GM23338 (cell line): ENCODE results near the gene TUBG1. TPM values are rescaled to one million over a fixed set of nuclear protein-coding genes. Genes with fewer than 3 reads are reported as not detected.

Experiments
- ATAC-seq: fragments of 200-7000 bp; cut with Tn5 transposase; 3 replicates; pipeline ENCODE4 v1.9.1; 2020
- DNase-seq: peaks from one replicate; pipeline ENCODE4 v3.0.0-alpha.2; 2015; ENCODE audit warnings: low spot score
- H2AFZ ChIP-seq: fragments of 200-600 bp; sonication (generic); 2 replicates; pipeline ENCODE4 v1.8.0; 2016; ENCODE audit warnings: antibody characterized with exemption, mild to moderate bottlenecking, moderate library complexity
- H3F3A ChIP-seq: fragments of 200-600 bp; sonication (generic); replicated peaks from 2 replicates; pipeline ENCODE4 v1.8.0; 2017; ENCODE audit warnings: antibody characterized with exemption, mixed run types, low read depth
- H3K27ac ChIP-seq: fragments of 200-600 bp; sonication (generic); 2 replicates; pipeline ENCODE4 v1.6.1; 2016; ENCODE audit warnings: low read depth
- H3K27me3 ChIP-seq: fragments of 200-600 bp; sonication (generic); 2 replicates; pipeline ENCODE4 v1.8.0; 2016; ENCODE audit warnings: mild to moderate bottlenecking, mixed run types, moderate library complexity; ENCODE audit not compliant: insufficient read depth
- H3K36me3 ChIP-seq: fragments of 200-600 bp; sonication (generic); 2 replicates; pipeline ENCODE4 v1.8.0; 2016; ENCODE audit warnings: mild to moderate bottlenecking; ENCODE audit not compliant: insufficient read depth
- H3K4me1 ChIP-seq: fragments of 200-600 bp; sonication (generic); 2 replicates; pipeline ENCODE4 v1.8.0; 2016; ENCODE audit warnings: mild to moderate bottlenecking, moderate library complexity; ENCODE audit not compliant: insufficient read depth
- H3K4me2 ChIP-seq: fragments of 200-600 bp; sonication (generic); 2 replicates; pipeline ENCODE4 v1.7.1; 2017; ENCODE audit warnings: mixed run types
- H3K4me3 ChIP-seq: fragments of 200-600 bp; sonication (generic); 2 replicates; pipeline ENCODE4 v1.6.1; 2016; ENCODE audit warnings: mixed run types
- H3K79me2 ChIP-seq: fragments of 200-600 bp; sonication (generic); replicated peaks from 2 replicates; pipeline ENCODE4 v1.8.0; 2017; ENCODE audit warnings: mild to moderate bottlenecking; ENCODE audit not compliant: insufficient read depth
- H3K9me2 ChIP-seq: fragments of 200-600 bp; sonication (generic); 2 replicates; pipeline ENCODE4 v1.8.0; 2017; ENCODE audit not compliant: insufficient read depth
- H4K20me1 ChIP-seq: fragments of 200-600 bp; sonication (generic); replicated peaks from 2 replicates; pipeline ENCODE4 v1.8.0; 2017; ENCODE audit warnings: mild to moderate bottlenecking; ENCODE audit not compliant: insufficient read depth
- H3K27ac Mint-ChIP-seq: 2 replicates; pipeline ENCODE4 v1.8.0; 2020; ENCODE audit warnings: inconsistent platforms, mild to moderate bottlenecking, moderate library complexity, mixed read lengths
- H3K27me3 Mint-ChIP-seq: 3 replicates; pipeline ENCODE4 v1.8.0; 2022; ENCODE audit warnings: low read depth, mild to moderate bottlenecking, moderate library complexity, mixed read lengths, inconsistent platforms; ENCODE audit not compliant: insufficient read depth, poor library complexity
- H3K36me3 Mint-ChIP-seq: 3 replicates; pipeline ENCODE4 v1.8.0; 2021; ENCODE audit warnings: low read depth, mild to moderate bottlenecking, inconsistent platforms, moderate library complexity, mixed read lengths
- H3K4me1 Mint-ChIP-seq: 3 replicates; pipeline ENCODE4 v1.8.0; 2020; ENCODE audit warnings: mild to moderate bottlenecking, inconsistent platforms, mixed read lengths
- H3K4me3 Mint-ChIP-seq: 3 replicates; pipeline ENCODE4 v1.8.0; 2021; ENCODE audit warnings: moderate library complexity, mild to moderate bottlenecking, inconsistent platforms, mixed read lengths
- H3K9me3 Mint-ChIP-seq: 3 replicates; pipeline ENCODE4 v1.8.0; 2020; ENCODE audit warnings: moderate library complexity, mild to moderate bottlenecking, inconsistent platforms, mixed read lengths
- CREB1 ChIP-seq: fragments of 250-450 bp; sonication (Bioruptor Pico); IDR thresholded peaks from 2 replicates; pipeline ENCODE4 v1.5.0; 2020; ENCODE audit warnings: low read depth, mild to moderate bottlenecking, moderate library complexity
- EZH2 ChIP-seq: fragments of 200-600 bp; sonication (generic); IDR thresholded peaks from one replicate; pipeline ENCODE4 v1.8.0; 2017; ENCODE audit warnings: antibody characterized with exemption, mild to moderate bottlenecking, low read depth; ENCODE audit not compliant: unreplicated experiment
- EZH2phosphoT487 ChIP-seq: fragments of 200-600 bp; sonication (generic); IDR thresholded peaks from one replicate; pipeline ENCODE4 v1.8.1; 2018; ENCODE audit warnings: antibody characterized with exemption; ENCODE audit not compliant: unreplicated experiment
- JUNB ChIP-seq: IDR thresholded peaks from one replicate; pipeline ENCODE4 v1.6.1; 2016; ENCODE audit warnings: antibody characterized with exemption; ENCODE audit not compliant: unreplicated experiment
- POLR2AphosphoS5 ChIP-seq: IDR thresholded peaks from 2 replicates; pipeline ENCODE4 v1.6.1; 2016; ENCODE audit warnings: antibody characterized with exemption, low read depth
- STAT1 ChIP-seq: IDR thresholded peaks from one replicate; pipeline ENCODE4 v1.6.1; 2016; ENCODE audit warnings: antibody characterized with exemption; ENCODE audit not compliant: unreplicated experiment
- ZNF331 ChIP-seq: fragments of 250-450 bp; sonication (Bioruptor Pico); IDR thresholded peaks from 2 replicates; pipeline ENCODE4 v1.5.0; 2020; ENCODE audit warnings: low read depth, mild to moderate bottlenecking, moderate library complexity
- polyA plus RNA-seq: library from polyadenylated mRNA; unstranded; fragments of >200 nt; fragmentation: Nextera tagmentation; extraction: Ambion mirVana; gene quantifications from 2 replicates; pipeline ENCODE4 v1.2.1, GENCODE V29; 2016
- total RNA-seq: library from RNA; depleted of rRNA; stranded (reverse); fragments of >200 nt; shearing (Covaris generic); gene quantifications from 2 replicates; pipeline ENCODE4 v1.2.3, GENCODE V29; 2014
- TF ChIP-seq, protein P1 (sequence below): fragments of 250-450 bp; sonication (Bioruptor Pico); IDR thresholded peaks from 2 replicates; pipeline ENCODE4 v1.5.0; 2020; ENCODE audit warnings: mild to moderate bottlenecking, moderate library complexity
- TF ChIP-seq, protein P2 (sequence below), 2 experiments: fragments of 200-600 bp in 1 of 2; sonication (generic) in 1 of 2; conservative IDR thresholded peaks; 2 replicates each; pipeline versions ENCODE4 v1.5.1 to v1.6.1; 2016 to 2017; ENCODE audit warnings: antibody characterized with exemption in 2 of 2, low read depth in 2 of 2, mild to moderate bottlenecking in 2 of 2, moderate library complexity in 1 of 2
- TF ChIP-seq, protein P3 (sequence below): IDR thresholded peaks from 2 replicates; pipeline ENCODE4 v1.6.1; 2016; ENCODE audit warnings: antibody characterized with exemption

Gene TUBG1
- total and polyA plus RNA-seq, 2 experiments from 2014 or later = 101 to 117 TPM

DNA sequence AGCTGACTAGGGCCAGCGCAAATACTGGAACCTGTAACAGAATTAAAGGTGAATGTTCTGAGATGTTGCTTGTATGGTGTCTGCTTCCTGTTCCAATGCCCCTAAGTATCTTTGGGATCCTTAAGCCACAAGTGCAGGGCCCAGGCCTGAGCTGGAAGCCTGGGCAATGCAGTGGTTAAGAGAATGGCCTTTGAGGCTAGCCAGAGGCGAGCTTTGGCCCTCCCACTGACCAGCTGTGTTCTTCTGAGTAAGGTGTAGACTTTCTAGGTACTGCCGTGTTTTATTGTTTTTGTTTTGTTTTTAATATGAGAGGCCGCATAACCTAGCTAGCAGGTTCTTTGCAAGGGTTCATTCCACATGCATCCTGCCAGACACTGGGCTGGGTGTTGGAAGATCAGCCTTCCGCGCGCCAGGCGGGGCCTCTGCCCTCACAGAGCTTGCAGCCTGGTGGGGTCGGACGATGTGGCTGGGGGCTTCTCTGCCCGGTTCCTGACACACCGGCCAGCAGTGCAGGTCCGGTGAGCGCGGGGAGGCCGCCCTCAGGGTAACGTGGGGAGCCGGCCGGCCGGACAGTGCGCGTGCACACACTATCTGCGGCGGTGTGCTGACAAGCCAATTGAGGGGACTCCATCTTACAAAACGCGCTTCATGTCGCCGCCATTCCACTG lies 43.1 kb upstream of the TUBG1 start (continued):
- TF ChIP-seq, protein P1, sequence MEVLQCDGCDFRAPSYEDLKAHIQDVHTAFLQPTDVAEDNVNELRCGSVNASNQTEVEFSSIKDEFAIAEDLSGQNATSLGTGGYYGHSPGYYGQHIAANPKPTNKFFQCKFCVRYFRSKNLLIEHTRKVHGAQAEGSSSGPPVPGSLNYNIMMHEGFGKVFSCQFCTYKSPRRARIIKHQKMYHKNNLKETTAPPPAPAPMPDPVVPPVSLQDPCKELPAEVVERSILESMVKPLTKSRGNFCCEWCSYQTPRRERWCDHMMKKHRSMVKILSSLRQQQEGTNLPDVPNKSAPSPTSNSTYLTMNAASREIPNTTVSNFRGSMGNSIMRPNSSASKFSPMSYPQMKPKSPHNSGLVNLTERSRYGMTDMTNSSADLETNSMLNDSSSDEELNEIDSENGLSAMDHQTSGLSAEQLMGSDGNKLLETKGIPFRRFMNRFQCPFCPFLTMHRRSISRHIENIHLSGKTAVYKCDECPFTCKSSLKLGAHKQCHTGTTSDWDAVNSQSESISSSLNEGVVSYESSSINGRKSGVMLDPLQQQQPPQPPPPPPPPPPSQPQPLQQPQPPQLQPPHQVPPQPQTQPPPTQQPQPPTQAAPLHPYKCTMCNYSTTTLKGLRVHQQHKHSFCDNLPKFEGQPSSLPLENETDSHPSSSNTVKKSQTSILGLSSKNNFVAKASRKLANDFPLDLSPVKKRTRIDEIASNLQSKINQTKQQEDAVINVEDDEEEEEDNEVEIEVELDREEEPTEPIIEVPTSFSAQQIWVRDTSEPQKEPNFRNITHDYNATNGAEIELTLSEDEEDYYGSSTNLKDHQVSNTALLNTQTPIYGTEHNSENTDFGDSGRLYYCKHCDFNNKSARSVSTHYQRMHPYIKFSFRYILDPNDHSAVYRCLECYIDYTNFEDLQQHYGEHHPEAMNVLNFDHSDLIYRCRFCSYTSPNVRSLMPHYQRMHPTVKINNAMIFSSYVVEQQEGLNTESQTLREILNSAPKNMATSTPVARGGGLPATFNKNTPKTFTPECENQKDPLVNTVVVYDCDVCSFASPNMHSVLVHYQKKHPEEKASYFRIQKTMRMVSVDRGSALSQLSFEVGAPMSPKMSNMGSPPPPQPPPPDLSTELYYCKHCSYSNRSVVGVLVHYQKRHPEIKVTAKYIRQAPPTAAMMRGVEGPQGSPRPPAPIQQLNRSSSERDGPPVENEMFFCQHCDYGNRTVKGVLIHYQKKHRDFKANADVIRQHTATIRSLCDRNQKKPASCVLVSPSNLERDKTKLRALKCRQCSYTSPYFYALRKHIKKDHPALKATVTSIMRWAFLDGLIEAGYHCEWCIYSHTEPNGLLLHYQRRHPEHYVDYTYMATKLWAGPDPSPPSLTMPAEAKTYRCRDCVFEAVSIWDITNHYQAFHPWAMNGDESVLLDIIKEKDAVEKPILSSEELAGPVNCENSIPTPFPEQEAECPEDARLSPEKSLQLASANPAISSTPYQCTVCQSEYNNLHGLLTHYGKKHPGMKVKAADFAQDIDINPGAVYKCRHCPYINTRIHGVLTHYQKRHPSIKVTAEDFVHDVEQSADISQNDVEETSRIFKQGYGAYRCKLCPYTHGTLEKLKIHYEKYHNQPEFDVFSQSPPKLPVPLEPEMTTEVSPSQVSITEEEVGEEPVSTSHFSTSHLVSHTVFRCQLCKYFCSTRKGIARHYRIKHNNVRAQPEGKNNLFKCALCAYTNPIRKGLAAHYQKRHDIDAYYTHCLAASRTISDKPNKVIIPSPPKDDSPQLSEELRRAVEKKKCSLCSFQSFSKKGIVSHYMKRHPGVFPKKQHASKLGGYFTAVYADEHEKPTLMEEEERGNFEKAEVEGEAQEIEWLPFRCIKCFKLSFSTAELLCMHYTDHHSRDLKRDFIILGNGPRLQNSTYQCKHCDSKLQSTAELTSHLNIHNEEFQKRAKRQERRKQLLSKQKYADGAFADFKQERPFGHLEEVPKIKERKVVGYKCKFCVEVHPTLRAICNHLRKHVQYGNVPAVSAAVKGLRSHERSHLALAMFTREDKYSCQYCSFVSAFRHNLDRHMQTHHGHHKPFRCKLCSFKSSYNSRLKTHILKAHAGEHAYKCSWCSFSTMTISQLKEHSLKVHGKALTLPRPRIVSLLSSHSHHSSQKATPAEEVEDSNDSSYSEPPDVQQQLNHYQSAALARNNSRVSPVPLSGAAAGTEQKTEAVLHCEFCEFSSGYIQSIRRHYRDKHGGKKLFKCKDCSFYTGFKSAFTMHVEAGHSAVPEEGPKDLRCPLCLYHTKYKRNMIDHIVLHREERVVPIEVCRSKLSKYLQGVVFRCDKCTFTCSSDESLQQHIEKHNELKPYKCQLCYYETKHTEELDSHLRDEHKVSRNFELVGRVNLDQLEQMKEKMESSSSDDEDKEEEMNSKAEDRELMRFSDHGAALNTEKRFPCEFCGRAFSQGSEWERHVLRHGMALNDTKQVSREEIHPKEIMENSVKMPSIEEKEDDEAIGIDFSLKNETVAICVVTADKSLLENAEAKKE (CRISPR knock-in tag) = no peak
- no peak for TF ChIP-seq ZNF331 (CRISPR knock-in tag)
- no peak for TF ChIP-seq CREB1 (CRISPR knock-in tag)

DNA sequence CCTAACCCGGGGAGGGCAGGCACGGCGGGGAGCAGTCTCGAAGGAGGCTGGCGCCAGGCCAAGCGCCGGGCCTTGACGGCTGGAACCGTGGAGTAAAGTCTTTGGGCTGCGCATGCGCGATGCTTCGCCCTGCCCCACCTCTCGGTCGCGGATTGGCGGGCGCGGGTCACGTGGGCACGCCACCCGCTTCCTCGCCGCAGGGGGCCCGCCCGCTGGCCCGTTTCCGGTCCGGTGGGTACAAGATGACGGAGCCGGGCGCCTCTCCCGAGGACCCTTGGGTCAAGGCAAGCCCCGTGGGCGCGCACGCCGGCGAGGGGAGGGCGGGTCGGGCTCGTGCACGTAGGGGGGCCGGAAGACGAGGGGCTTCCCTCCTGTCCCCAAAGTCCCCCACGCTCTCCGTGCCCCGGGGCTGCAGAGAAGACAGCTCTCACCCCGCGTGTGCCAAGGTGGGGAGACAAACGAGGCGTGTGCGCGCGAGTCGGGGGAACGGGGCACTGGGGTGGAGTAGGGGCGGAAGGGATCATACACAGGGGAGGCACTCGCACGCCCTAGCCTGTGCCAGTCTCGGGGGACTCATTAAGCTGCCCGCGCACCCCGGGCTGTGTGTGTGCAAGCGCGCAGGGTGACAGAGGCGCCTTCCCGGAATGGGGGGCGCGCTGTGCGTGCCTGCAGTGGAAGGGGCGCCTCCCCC lies 42.5 kb upstream of the TUBG1 start, which contains the start of gene MLX:
Gene MLX, plus strand, starts transcription at position 218 of the 691 bp plus-strand sequence. Its CDS starts 25 bp downstream, at position 243.
- Histone ChIP-seq H3K9me2 (no peaks in the 10 kb centered on the region), H3K4me3 (peak within 1 kb of the TSS; percentile 88), H3K27ac (peak within 1 kb of the TSS; percentile 86), H2AFZ (no peak within 1 kb of the TSS; the same call in 1 of the 2 replicates), H3K4me1 (peaks cover 19% of the 10 kb centered on the region), H3K27me3 (no peaks in the 10 kb centered on the region), H3K4me2 (peak within 1 kb of the TSS; percentile 93), H4K20me1 (peaks cover 7% of the 10 kb centered on the region), H3K36me3 (peaks cover 18% of the 10 kb centered on the region; the same call in 1 of the 2 replicates), H3F3A (peaks cover 48% of the 10 kb centered on the region), H3K79me2 (peaks cover 27% of the 10 kb centered on the region)
- H3K27ac Mint-ChIP-seq = peak within 1 kb of the TSS; percentile 94
- peaks cover 10% of the 10 kb centered on the region for H3K27me3 Mint-ChIP-seq
- peak within 1 kb of the TSS; percentile 97 for H3K4me3 Mint-ChIP-seq
- TF ChIP-seq, protein P2, sequence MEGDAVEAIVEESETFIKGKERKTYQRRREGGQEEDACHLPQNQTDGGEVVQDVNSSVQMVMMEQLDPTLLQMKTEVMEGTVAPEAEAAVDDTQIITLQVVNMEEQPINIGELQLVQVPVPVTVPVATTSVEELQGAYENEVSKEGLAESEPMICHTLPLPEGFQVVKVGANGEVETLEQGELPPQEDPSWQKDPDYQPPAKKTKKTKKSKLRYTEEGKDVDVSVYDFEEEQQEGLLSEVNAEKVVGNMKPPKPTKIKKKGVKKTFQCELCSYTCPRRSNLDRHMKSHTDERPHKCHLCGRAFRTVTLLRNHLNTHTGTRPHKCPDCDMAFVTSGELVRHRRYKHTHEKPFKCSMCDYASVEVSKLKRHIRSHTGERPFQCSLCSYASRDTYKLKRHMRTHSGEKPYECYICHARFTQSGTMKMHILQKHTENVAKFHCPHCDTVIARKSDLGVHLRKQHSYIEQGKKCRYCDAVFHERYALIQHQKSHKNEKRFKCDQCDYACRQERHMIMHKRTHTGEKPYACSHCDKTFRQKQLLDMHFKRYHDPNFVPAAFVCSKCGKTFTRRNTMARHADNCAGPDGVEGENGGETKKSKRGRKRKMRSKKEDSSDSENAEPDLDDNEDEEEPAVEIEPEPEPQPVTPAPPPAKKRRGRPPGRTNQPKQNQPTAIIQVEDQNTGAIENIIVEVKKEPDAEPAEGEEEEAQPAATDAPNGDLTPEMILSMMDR (conservative IDR thresholded peaks at IDR 0.05; ENCODE audit: low read depth in 2 of 2) = no peak; a peak in 1 of 4 replicates
- TF ChIP-seq CREB1 (CRISPR knock-in tag) (no peak), JUNB (no peak), STAT1 (no peak), ZNF331 (CRISPR knock-in tag) (no peak), EZH2 (no peak), EZH2phosphoT487 (no peak), POLR2AphosphoS5 (peak; percentile 87)
- TF ChIP-seq, protein P3, sequence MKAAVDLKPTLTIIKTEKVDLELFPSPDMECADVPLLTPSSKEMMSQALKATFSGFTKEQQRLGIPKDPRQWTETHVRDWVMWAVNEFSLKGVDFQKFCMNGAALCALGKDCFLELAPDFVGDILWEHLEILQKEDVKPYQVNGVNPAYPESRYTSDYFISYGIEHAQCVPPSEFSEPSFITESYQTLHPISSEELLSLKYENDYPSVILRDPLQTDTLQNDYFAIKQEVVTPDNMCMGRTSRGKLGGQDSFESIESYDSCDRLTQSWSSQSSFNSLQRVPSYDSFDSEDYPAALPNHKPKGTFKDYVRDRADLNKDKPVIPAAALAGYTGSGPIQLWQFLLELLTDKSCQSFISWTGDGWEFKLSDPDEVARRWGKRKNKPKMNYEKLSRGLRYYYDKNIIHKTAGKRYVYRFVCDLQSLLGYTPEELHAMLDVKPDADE = peak; percentile 77
- H3K4me1 Mint-ChIP-seq = peaks cover 23% of the 10 kb centered on the region
- peak; percentile 72 for ATAC-seq
- peaks cover 69% of the 10 kb centered on the region for H3K36me3 Mint-ChIP-seq
- DNase-seq = peak; percentile 96
- H3K9me3 Mint-ChIP-seq = no peaks in the 10 kb centered on the region
